Activated CD8-positive, alpha-beta memory T cell treated with anti-CD3 and anti-CD28 coated beads, Interleukin-2, amount 50 U/mL, for 4 hours (primary cell): Measurements from ENCODE around the gene HADHB.

ENCODE experiments used
- DNase-seq: peaks from one replicate; pipeline ENCODE4 v3.0.0-alpha.2; 2020

The HADHB gene

DNA sequence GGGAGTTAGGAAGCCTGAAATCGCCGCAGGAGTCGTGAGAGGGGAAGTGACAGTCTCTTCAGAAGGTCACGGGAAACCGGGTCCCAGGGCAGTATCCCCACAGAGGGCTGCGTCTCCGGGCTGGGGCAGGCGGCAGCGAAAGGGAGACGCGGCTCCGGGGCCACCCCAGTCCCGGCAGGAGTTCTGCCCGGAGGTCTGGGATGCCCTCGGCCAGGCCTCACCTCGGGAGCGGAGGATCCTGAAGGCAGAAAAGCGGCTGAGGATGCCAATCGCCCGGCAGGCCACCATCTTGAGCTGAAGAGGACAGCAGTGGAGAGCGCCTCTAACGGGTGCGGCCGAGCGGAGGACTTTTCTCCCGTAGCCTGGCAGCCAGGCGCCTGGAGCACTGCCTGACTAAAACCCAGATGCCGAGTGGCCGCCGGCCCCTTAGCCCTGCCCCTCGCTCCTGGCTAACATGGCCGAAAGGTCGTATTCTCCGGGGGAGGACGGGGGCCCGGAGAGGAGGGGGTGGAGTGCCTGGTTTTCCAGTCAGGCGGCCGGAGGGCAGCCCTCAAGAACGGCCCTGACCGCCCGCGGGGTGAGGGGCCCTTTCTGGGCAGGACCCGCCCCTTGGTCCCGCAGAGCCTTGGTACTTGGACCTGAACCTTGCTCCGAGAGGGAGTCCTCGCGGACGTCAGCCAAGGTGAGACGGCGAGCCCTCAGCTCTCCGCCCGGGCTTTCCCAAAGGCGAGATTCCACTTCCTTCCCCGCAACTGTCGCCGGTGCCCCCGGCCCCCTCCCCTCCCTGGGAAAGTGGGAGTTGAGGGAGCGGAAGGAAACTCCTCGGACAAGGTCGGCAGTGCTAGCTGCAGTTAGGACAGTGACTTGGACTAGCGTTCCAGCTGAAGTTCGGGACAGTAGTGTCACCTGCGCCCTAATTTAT lies at the start of gene HADHB, which contains the start of gene HADHA:
Gene HADHB, plus strand, starts transcription at position 631 of the 922 bp plus-strand sequence. CDS start 9,316 bp downstream, outside the sequence.
Gene HADHA, minus strand, starts transcription at position 324 of the 922 bp plus-strand sequence. Its CDS starts 36 bp downstream, at position 288.
- DNase-seq = peak; percentile 82

DNA sequence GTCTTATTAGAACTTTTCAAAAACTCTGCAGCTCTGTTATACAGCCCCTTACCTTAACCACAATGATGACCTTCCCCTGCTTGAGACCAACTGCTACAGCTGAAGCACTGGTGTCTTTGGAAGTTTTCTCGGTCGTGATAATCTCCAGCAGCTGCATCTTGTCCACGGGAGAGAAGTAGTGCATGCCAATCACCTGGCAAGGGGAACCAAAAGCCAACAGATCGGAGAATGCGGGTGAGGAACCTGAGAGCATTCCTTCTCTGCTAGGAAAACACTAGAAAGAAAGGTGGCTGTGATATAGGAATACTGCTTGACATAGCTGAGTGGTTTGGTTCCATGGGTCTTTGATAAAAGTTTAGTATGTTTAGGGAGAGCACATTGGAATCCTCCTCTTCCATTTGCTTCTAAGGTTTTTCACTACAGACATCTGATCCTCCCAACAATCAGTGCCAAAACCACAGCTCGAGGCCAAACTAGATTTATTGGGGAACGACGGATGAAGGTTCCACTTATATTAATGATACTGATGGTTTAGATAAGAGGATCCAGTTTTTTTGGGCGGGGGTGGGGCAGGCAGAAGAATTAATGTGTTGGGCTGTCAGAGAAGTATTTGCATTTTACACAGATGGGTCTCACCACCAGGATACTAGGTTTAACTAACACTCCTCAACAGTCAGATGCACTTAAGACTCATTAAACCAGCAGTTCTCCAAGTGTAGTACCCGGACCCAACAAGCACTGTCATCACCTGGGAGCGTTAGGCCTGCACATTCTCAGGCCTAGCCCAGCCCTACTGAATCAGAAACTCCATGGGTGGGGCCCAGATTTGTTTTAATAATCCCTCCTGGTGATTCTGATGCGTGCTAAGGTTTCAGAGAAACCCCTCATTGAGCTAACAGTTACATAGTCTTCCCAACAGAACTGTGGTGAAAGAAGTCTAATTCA lies 49.4 kb upstream of the HADHB start:
- no peak for DNase-seq

GRCh38 chr2:26196683-26197418 lies 47.9 kb upstream of the HADHB start:
- DNase-seq = no peak

GRCh38 chr2:26197516-26197915 lies 47.2 kb upstream of the HADHB start:
- no peak for DNase-seq

- no peak for DNase-seq
Measured at GRCh38 chr2:26202981-26203490, 41.7 kb upstream of the HADHB start.

- DNase-seq = no peak
Measured at GRCh38 chr2:26203906-26204305, 40.8 kb upstream of the HADHB start.

GRCh38 chr2:26212011-26212410 lies 32.7 kb upstream of the HADHB start:
- no peak for DNase-seq

DNA sequence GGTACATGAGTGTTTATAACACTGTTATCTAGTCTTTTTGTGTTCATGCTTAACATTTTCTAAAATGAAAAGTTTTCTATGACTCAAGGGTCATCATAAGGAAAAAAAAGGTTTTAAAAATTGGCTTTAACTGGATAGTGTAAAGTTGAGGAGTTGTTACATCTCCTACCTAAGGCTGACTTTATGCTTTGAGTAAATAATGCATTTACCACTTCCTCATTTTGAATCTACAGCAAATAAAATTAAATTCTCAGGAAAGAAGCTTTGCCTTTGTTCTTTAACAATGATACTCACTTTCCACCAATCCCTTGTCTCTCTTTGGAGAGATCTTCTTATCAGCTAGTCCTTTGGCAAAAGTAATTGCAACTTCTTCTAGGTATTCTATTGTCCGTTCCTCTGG lies 30.0 kb upstream of the HADHB start:
- no peak for DNase-seq

GRCh38 chr2:26215833-26216232 lies 28.9 kb upstream of the HADHB start:
- no peak for DNase-seq

- DNase-seq = no peak
Measured at GRCh38 chr2:26216587-26216986, 28.2 kb upstream of the HADHB start.

- DNase-seq = no peak
Measured at GRCh38 chr2:26217720-26218119, 27.0 kb upstream of the HADHB start.

DNA sequence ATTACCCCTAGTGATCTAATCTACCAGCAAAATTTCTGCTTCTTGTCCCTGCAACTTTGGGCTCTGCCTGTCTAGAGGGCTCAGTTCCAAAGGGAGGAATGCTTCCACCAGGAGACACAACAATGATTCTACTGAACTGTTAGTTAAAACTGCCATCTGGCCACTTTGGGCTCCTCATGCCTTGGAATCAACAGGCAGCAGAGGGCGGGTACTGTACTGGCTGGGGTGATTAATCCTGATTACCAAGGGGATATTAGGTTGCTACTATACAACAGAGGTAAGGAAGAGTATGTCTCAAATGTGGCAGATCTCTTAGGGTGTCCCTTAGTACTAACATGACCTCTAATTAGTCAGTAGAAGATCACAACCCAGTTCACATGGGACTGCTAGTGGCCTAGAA lies 21.7 kb upstream of the HADHB start:
- DNase-seq = no peak

GRCh38 chr2:26224095-26224494 lies 20.6 kb upstream of the HADHB start:
- no peak for DNase-seq

GRCh38 chr2:26229595-26229994 lies 15.1 kb upstream of the HADHB start:
- DNase-seq = no peak

- no peak for DNase-seq
Measured at GRCh38 chr2:26230806-26231205, 13.9 kb upstream of the HADHB start.

- DNase-seq = no peak
Measured at GRCh38 chr2:26235089-26235488, 9.7 kb upstream of the HADHB start.

DNA sequence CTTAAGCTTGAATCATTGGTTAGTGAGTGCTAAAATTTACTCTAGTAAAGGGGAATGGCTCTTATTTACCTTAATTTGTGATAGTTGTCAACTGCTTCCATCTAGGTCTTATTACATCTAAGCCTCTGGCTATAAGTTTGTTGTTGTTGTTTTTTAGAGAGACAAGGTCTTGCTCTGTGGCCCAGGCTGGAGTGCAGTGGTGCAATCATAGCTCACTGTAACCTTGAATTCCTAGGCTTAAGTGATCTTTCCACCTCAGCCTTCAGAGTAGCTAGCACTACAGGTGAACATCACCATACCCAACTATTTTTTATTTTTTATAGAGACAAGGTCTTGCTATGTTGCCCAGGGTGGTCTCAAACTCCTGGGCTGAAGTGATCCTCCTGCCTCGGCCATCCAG lies 6.9 kb upstream of the HADHB start:
- DNase-seq = no peak

GRCh38 chr2:26238311-26238958 lies 6.3 kb upstream of the HADHB start:
- no peak for DNase-seq

- DNase-seq = no peak
Measured at GRCh38 chr2:26241928-26242436, 2.8 kb upstream of the HADHB start.

- DNase-seq = no peak
Measured at GRCh38 chr2:26243470-26244308, 1.1 kb upstream of the HADHB start.

GRCh38 chr2:26245231-26245732 lies 543 bp downstream of the HADHB start:
- peak; percentile 62 for DNase-seq
